HEK293 (cell line): ENCODE measurements around the gene RRAS.
A peak's percentile ranks its signal among the peaks of the same experiment; 100 is the strongest.

Experiments
- CTCF ChIA-PET: fragments of 350-600 bp; formaldehyde crosslinking; extraction: SDS; loops from one replicate; lab custom pipeline; 2021; ENCODE audit warnings: antibody characterized with exemption; lab: Yijun Ruan, JAX
- POLR2A ChIA-PET: fragments of 300-600 bp; formaldehyde crosslinking; extraction: SDS; loops from one replicate; lab custom pipeline; 2020; ENCODE audit warnings: antibody characterized with exemption, inconsistent platforms; lab: Yijun Ruan, JAX
- H3K27ac ChIP-seq: fragments of 200-500 bp; sonication (Bioruptor generic); 2 replicates; pipeline ENCODE4 v1.5.1; 2014; ENCODE audit warnings: low read depth, low read length, control low read depth, inconsistent platforms; ENCODE audit errors: extremely low read depth
- H3K36me3 ChIP-seq, 2 experiments: fragments of 200-500 bp in 1 of 2; sonication (Bioruptor generic) in 1 of 2; 1 replicate in 1 of 2; 2 replicates in 1 of 2; pipeline ENCODE4 v1.5.1; 2014 to 2017; ENCODE audit warnings: inconsistent platforms in 2 of 2, low read length in 2 of 2; ENCODE audit not compliant: control insufficient read depth in 2 of 2, insufficient read depth in 1 of 2
- H3K4me1 ChIP-seq: fragments of 200-500 bp; sonication (Bioruptor generic); 2 replicates; pipeline ENCODE4 v1.5.1; 2014; ENCODE audit warnings: mild to moderate bottlenecking, low read length, inconsistent platforms; ENCODE audit not compliant: control insufficient read depth, insufficient read depth
- H3K4me3 ChIP-seq: 2 replicates; pipeline ENCODE4 v1.5.1; 2011; ENCODE audit warnings: low read depth, mild to moderate bottlenecking, control low read depth, low read length, moderate library complexity
- H3K9me3 ChIP-seq: fragments of 200-500 bp; sonication (Bioruptor generic); 2 replicates; pipeline ENCODE4 v1.5.1; 2014; ENCODE audit warnings: low read depth, low read length, inconsistent platforms; ENCODE audit not compliant: control insufficient read depth, insufficient read depth
- BCL11A ChIP-seq: fragments of 450-650 bp; formaldehyde crosslinking; IDR thresholded peaks from 2 replicates; pipeline ENCODE4 v1.5.1; 2016; ENCODE audit warnings: low read depth, missing biosample characterization, missing genetic modification characterization
- KLF1 ChIP-seq: fragments of 450-650 bp; formaldehyde crosslinking; IDR thresholded peaks from 2 replicates; pipeline ENCODE4 v1.5.1; 2016; ENCODE audit warnings: missing biosample characterization, missing genetic modification characterization
- KLF10 ChIP-seq: fragments of 450-650 bp; IDR thresholded peaks from 2 replicates; pipeline ENCODE4 v1.5.1; 2018; ENCODE audit warnings: missing biosample characterization, mild to moderate bottlenecking, missing genetic modification characterization
- KLF17 ChIP-seq: fragments of 450-650 bp; formaldehyde crosslinking; IDR thresholded peaks from 2 replicates; pipeline ENCODE4 v1.5.1; 2016; ENCODE audit warnings: missing biosample characterization, missing genetic modification characterization
- KLF8 ChIP-seq: fragments of 450-650 bp; formaldehyde crosslinking; IDR thresholded peaks from 2 replicates; pipeline ENCODE4 v1.5.1; 2016; ENCODE audit warnings: missing biosample characterization, missing genetic modification characterization
- SP2 ChIP-seq: fragments of 450-650 bp; formaldehyde crosslinking; IDR thresholded peaks from 2 replicates; pipeline ENCODE4 v1.5.1; 2016; ENCODE audit warnings: missing biosample characterization, missing genetic modification characterization
- ZBTB10 ChIP-seq: fragments of 450-650 bp; formaldehyde crosslinking; IDR thresholded peaks from 2 replicates; pipeline ENCODE4 v1.5.1; 2016; ENCODE audit warnings: missing biosample characterization, missing genetic modification characterization
- ZBTB7A ChIP-seq: fragments of 450-650 bp; formaldehyde crosslinking; IDR thresholded peaks from 2 replicates; pipeline ENCODE4 v1.5.1; 2016; ENCODE audit warnings: low read depth, missing biosample characterization, missing genetic modification characterization
- ZFP37 ChIP-seq: fragments of 450-650 bp; formaldehyde crosslinking; IDR thresholded peaks from 2 replicates; pipeline ENCODE4 v1.5.1; 2016; ENCODE audit warnings: missing biosample characterization, missing genetic modification characterization
- ZIC2 ChIP-seq: fragments of 450-650 bp; formaldehyde crosslinking; IDR thresholded peaks from 2 replicates; pipeline ENCODE4 v1.5.1; 2016; ENCODE audit warnings: missing biosample characterization, missing genetic modification characterization
- ZNF239 ChIP-seq: fragments of 450-650 bp; formaldehyde crosslinking; IDR thresholded peaks from 2 replicates; pipeline ENCODE4 v1.5.1; 2016; ENCODE audit warnings: missing biosample characterization, missing genetic modification characterization
- ZNF510 ChIP-seq: fragments of 450-650 bp; formaldehyde crosslinking; IDR thresholded peaks from 2 replicates; pipeline ENCODE4 v1.5.1; 2018; ENCODE audit warnings: mild to moderate bottlenecking, missing genetic modification characterization, missing biosample characterization; ENCODE audit not compliant: insufficient replicate concordance
- ZNF513 ChIP-seq: fragments of 450-650 bp; IDR thresholded peaks from 2 replicates; pipeline ENCODE4 v1.5.1; 2018; ENCODE audit warnings: missing biosample characterization, missing genetic modification characterization
- ZNF580 ChIP-seq: fragments of 450-650 bp; formaldehyde crosslinking; IDR thresholded peaks from 2 replicates; pipeline ENCODE4 v1.5.1; 2016; ENCODE audit warnings: missing biosample characterization, missing genetic modification characterization
- ZNF596 ChIP-seq: fragments of 450-650 bp; IDR thresholded peaks from 2 replicates; pipeline ENCODE4 v1.5.0; 2018; ENCODE audit warnings: missing biosample characterization, mild to moderate bottlenecking, missing genetic modification characterization, moderate library complexity
- ZNF777 ChIP-seq: fragments of 450-650 bp; formaldehyde crosslinking; IDR thresholded peaks from 2 replicates; pipeline ENCODE4 v1.5.1; 2017; ENCODE audit warnings: missing biosample characterization, missing genetic modification characterization, borderline replicate concordance
- ZNF843 ChIP-seq: fragments of 450-650 bp; formaldehyde crosslinking; IDR thresholded peaks from 2 replicates; pipeline ENCODE4 v1.5.1; 2016; ENCODE audit warnings: missing biosample characterization, missing genetic modification characterization

Gene RRAS

GRCh38 chr19:49651029-49651819 lies 11.3 kb upstream of the RRAS start:
- POLR2A ChIA-PET, result no interaction called here
- CTCF ChIA-PET, result interaction anchor here (0.9 to 1.2 kb wide), 2 partner anchors 24 to 146 kb away, joined by 3 to 4 read pairs; no protein-coding TSS in a partner anchor
- Histone ChIP-seq H3K9me3 (no peaks in the 10 kb centered on the region), H3K4me1 (no peaks in the 10 kb centered on the region), H3K36me3 (peaks cover 65 to 89% of the 10 kb centered on the region in 2 experiments), H3K4me3 (no peak overlapping the region), H3K27ac (no peak overlapping the region)
- TF ChIP-seq ZNF239 (no peak), KLF8 (tag by site-specific recombination) (peak; percentile 67; the same call in 1 of the 2 replicates), KLF1 (tag by site-specific recombination) (no peak), ZNF513 (peak; percentile 96)

- Histone ChIP-seq H3K27ac (no peak overlapping the region), H3K4me3 (no peak overlapping the region), H3K9me3 (no peaks in the 10 kb centered on the region), H3K36me3 (peaks cover 37 to 72% of the 10 kb centered on the region in 2 experiments), H3K4me1 (peaks cover 7% of the 10 kb centered on the region)
- ChIA-PET CTCF (interaction anchor here (0.7 to 1.2 kb wide), 2 partner anchors 9 to 25 kb away, joined by 3 read pairs; no protein-coding TSS in a partner anchor), POLR2A (interaction anchor here (1.4 to 2.3 kb wide), 2 partner anchors 11 to 30 kb away, joined by 5 to 15 read pairs; partner anchors contain the start of gene PRMT1)
- TF ChIP-seq SP2, result no peak
- no peak for TF ChIP-seq KLF17
- no peak for TF ChIP-seq ZBTB10 (tag by site-specific recombination)
- no peak for TF ChIP-seq BCL11A
- TF ChIP-seq ZNF510 (tag by site-specific recombination), result no peak
- TF ChIP-seq ZBTB7A (tag by site-specific recombination), result no peak
- no peak for TF ChIP-seq KLF10 (tag by site-specific recombination)
- no peak for TF ChIP-seq ZNF596
- TF ChIP-seq ZNF843, result no peak
- no peak for TF ChIP-seq ZNF777
- TF ChIP-seq ZNF580 (tag by site-specific recombination), result no peak
- TF ChIP-seq ZIC2 (tag by site-specific recombination), result no peak
- TF ChIP-seq ZFP37 (tag by site-specific recombination), result no peak
Observed at GRCh38 chr19:49646586-49646985, 6.6 kb upstream of the RRAS start.
